GM23248 (cell line): ENCODE measurements around the gene LEKR1.

Experiments used
- EZH2 ChIP-seq: fragments of 200-600 bp; sonication (generic); IDR thresholded peaks from 2 replicates; pipeline ENCODE4 v1.6.1; 2018; ENCODE audit warnings: antibody characterized with exemption, mild to moderate bottlenecking; ENCODE audit not compliant: insufficient read depth, poor library complexity, severe bottlenecking
- EZH2phosphoT487 ChIP-seq: fragments of 200-600 bp; sonication (generic); IDR thresholded peaks from 2 replicates; pipeline ENCODE4 v1.6.1; 2018; ENCODE audit warnings: antibody characterized with exemption, moderate library complexity, mild to moderate bottlenecking, low read depth; ENCODE audit not compliant: insufficient read depth

GRCh38 chr3:157081626-157082210 lies 255.6 kb downstream of the LEKR1 start:
- no peak for TF ChIP-seq EZH2
- TF ChIP-seq EZH2phosphoT487: no peak
